Ectodermal cell (in vitro differentiated cells): Measurements from ENCODE around the gene SEMA3F.
"Not testable (repeated sequence)": the region's sequence is repeated elsewhere in the genome, so short reads cannot be mapped to it uniquely, and the experiment has no call there.

Source experiments
- H3K27ac ChIP-seq: 2 replicates; pipeline ENCODE4 v1.7.0; 2013; ENCODE audit warnings: mild to moderate bottlenecking, low read depth, low read length; ENCODE audit not compliant: insufficient read depth, poor library complexity, severe bottlenecking
- H3K27me3 ChIP-seq: 2 replicates; pipeline ENCODE4 v1.7.0; 2013; ENCODE audit warnings: mild to moderate bottlenecking, low read length; ENCODE audit not compliant: insufficient read depth, control insufficient read depth, poor library complexity, severe bottlenecking
- H3K36me3 ChIP-seq: one replicate; pipeline ENCODE4 v1.7.0; 2013; ENCODE audit warnings: low read length; ENCODE audit not compliant: control insufficient read depth, insufficient read depth
- H3K4me1 ChIP-seq: one replicate; pipeline ENCODE4 v1.7.0; 2013; ENCODE audit warnings: low read length; ENCODE audit not compliant: control insufficient read depth, insufficient read depth
- H3K4me3 ChIP-seq: 2 replicates; pipeline ENCODE4 v1.7.0; 2013; ENCODE audit warnings: low read depth, low read length, control low read depth; ENCODE audit not compliant: insufficient read depth
- H3K9me3 ChIP-seq: 2 replicates; pipeline ENCODE4 v1.7.0; 2013; ENCODE audit warnings: mild to moderate bottlenecking, low read length, moderate library complexity; ENCODE audit not compliant: control insufficient read depth
- WGBS, 2 experiments: methylation state at CpG; one replicate each; pipeline ENCODE4 v1.1.7; 2013; ENCODE audit warnings: missing lambda C conversion rate in 2 of 2; 5-methylcytosine and 5-hydroxymethylcytosine counted together

Gene SEMA3F

GRCh38 chr3:50221051-50221410 lies 65.9 kb downstream of the SEMA3F start:
- no peaks in the 10 kb centered on the region for H3K27me3 ChIP-seq
- no peak overlapping the region for H3K27ac ChIP-seq
- no peaks in the 10 kb centered on the region for H3K9me3 ChIP-seq
- 89% methylated on average over 4 of the region's 4 CpGs for WGBS, 2 experiments
- H3K4me3 ChIP-seq, result no peak overlapping the region
- peaks cover 9% of the 10 kb centered on the region for H3K4me1 ChIP-seq
- no peaks in the 10 kb centered on the region for H3K36me3 ChIP-seq

- Histone ChIP-seq H3K9me3 (no peaks in the 10 kb centered on the region), H3K27ac (no peak overlapping the region), H3K36me3 (no peaks in the 10 kb centered on the region), H3K4me3 (no peak overlapping the region), H3K27me3 (peaks cover 5% of the 10 kb centered on the region), H3K4me1 (peaks cover 9% of the 10 kb centered on the region)
- WGBS, 2 experiments, result 71 to 74% methylated on average over 12 of the region's 12 CpGs
Measured at GRCh38 chr3:50221411-50222168, 66.5 kb downstream of the SEMA3F start.

GRCh38 chr3:50222169-50222528 lies 67.0 kb downstream of the SEMA3F start:
- no peaks in the 10 kb centered on the region for H3K36me3 ChIP-seq
- H3K27me3 ChIP-seq, result peaks cover 11% of the 10 kb centered on the region
- H3K27ac ChIP-seq, result no peak overlapping the region
- no peak overlapping the region for H3K4me3 ChIP-seq
- WGBS, 2 experiments, result 83 to 92% methylated on average over 1 of the region's 1 CpG
- H3K4me1 ChIP-seq, result peaks cover 9% of the 10 kb centered on the region
- no peaks in the 10 kb centered on the region for H3K9me3 ChIP-seq

- 72 to 77% methylated on average over 5 of the region's 5 CpGs for WGBS, 2 experiments
- Histone ChIP-seq H3K4me1 (peaks cover 13% of the 10 kb centered on the region), H3K27me3 (peaks cover 12% of the 10 kb centered on the region), H3K4me3 (no peak overlapping the region), H3K9me3 (no peaks in the 10 kb centered on the region), H3K36me3 (no peaks in the 10 kb centered on the region), H3K27ac (no peak overlapping the region)
Measured at GRCh38 chr3:50224639-50225038, 69.5 kb downstream of the SEMA3F start.

GRCh38 chr3:50226888-50227389 lies 71.8 kb downstream of the SEMA3F start:
- Histone ChIP-seq H3K4me1 (peaks cover 19% of the 10 kb centered on the region), H3K9me3 (no peaks in the 10 kb centered on the region), H3K27me3 (peaks cover 12% of the 10 kb centered on the region), H3K36me3 (no peaks in the 10 kb centered on the region), H3K4me3 (peak overlapping the region; percentile 74), H3K27ac (no peak overlapping the region)
- 3% methylated on average over 40 of the region's 40 CpGs for WGBS, 2 experiments

- peaks cover 12% of the 10 kb centered on the region for H3K27me3 ChIP-seq
- no peaks in the 10 kb centered on the region for H3K9me3 ChIP-seq
- whole genome bisulfite sequencing, 2 experiments, result 0 to 1% methylated on average over 51 of the region's 51 CpGs
- H3K36me3 ChIP-seq, result no peaks in the 10 kb centered on the region
- peak overlapping the region; percentile 74 for H3K4me3 ChIP-seq
- H3K27ac ChIP-seq, result peak overlapping the region; percentile 76
- H3K4me1 ChIP-seq, result peaks cover 24% of the 10 kb centered on the region
Measured at GRCh38 chr3:50227390-50228183, 72.5 kb downstream of the SEMA3F start.

GRCh38 chr3:50228184-50228763 lies 73.2 kb downstream of the SEMA3F start:
- not testable (repeated sequence) for H3K36me3 ChIP-seq, H3K9me3 ChIP-seq
- Histone ChIP-seq H3K4me3 (peak overlapping the region; percentile 74), H3K4me1 (peaks cover 31% of the 10 kb centered on the region), H3K27ac (peak overlapping the region; percentile 76), H3K27me3 (peaks cover 12% of the 10 kb centered on the region)
- 37 to 41% methylated on average over 15 of the region's 15 CpGs for WGBS, 2 experiments

GRCh38 chr3:50229490-50229889 lies 74.4 kb downstream of the SEMA3F start:
- no peak overlapping the region for H3K4me3 ChIP-seq
- H3K36me3 ChIP-seq, result no peaks in the 10 kb centered on the region
- no peak overlapping the region for H3K27ac ChIP-seq
- WGBS, 2 experiments, result 91 to 94% methylated on average over 3 of the region's 3 CpGs
- peaks cover 12% of the 10 kb centered on the region for H3K27me3 ChIP-seq
- H3K4me1 ChIP-seq, result peaks cover 36% of the 10 kb centered on the region
- no peaks in the 10 kb centered on the region for H3K9me3 ChIP-seq

GRCh38 chr3:50230104-50230793 lies 75.1 kb downstream of the SEMA3F start:
- no peaks in the 10 kb centered on the region for H3K36me3 ChIP-seq
- H3K9me3 ChIP-seq, result no peaks in the 10 kb centered on the region
- H3K4me3 ChIP-seq, result no peak overlapping the region
- no peak overlapping the region for H3K27ac ChIP-seq
- peaks cover 36% of the 10 kb centered on the region for H3K4me1 ChIP-seq
- peaks cover 12% of the 10 kb centered on the region for H3K27me3 ChIP-seq
- WGBS, 2 experiments, result 91 to 93% methylated on average over 8 of the region's 8 CpGs

- Histone ChIP-seq H3K9me3 (no peaks in the 10 kb centered on the region), H3K27ac (no peak overlapping the region), H3K4me3 (no peak overlapping the region), H3K4me1 (peaks cover 36% of the 10 kb centered on the region), H3K36me3 (no peaks in the 10 kb centered on the region), H3K27me3 (peaks cover 12% of the 10 kb centered on the region)
- whole genome bisulfite sequencing, 2 experiments, result 94 to 96% methylated on average over 4 of the region's 4 CpGs
Measured at GRCh38 chr3:50230794-50231125, 75.6 kb downstream of the SEMA3F start.
